NB4 (cell line): ENCODE measurements around the gene CORO1C.

Source experiments
- DNase-seq: peaks from one replicate; pipeline ENCODE4 v3.0.0; 2010; ENCODE audit warnings: low read depth
- H3K4me3 ChIP-seq: one replicate; pipeline ENCODE4 v1.5.1; 2011; ENCODE audit warnings: mild to moderate bottlenecking, low read depth, low read length, moderate library complexity
- CTCF ChIP-seq: IDR thresholded peaks from one replicate; pipeline ENCODE4 v1.5.1; 2012; ENCODE audit warnings: low read depth, low read length
- MAX ChIP-seq: IDR thresholded peaks from 2 replicates; pipeline ENCODE4 v1.6.1; 2011; ENCODE audit warnings: low read depth, low read length
- MYC ChIP-seq: IDR thresholded peaks from 2 replicates; pipeline ENCODE4 v1.6.1; 2011; ENCODE audit warnings: low read depth, low read length
- POLR2A ChIP-seq: IDR thresholded peaks from 2 replicates; pipeline ENCODE4 v1.6.1; 2011; ENCODE audit warnings: mild to moderate bottlenecking; ENCODE audit not compliant: insufficient read length; ENCODE audit errors: extremely low read depth

CORO1C gene

GRCh38 chr12:108747563-108747962, 16.2 kb upstream of the CORO1C start:
- TF ChIP-seq MAX (no peak), POLR2A (no peak), MYC (no peak), CTCF (no peak)
- no peak overlapping the region for H3K4me3 ChIP-seq
- DNase-seq: no peak

GRCh38 chr12:108745641-108746040, 14.3 kb upstream of the CORO1C start:
- no peak for DNase-seq
- TF ChIP-seq MYC: no peak
- TF ChIP-seq CTCF: no peak
- no peak for TF ChIP-seq MAX
- TF ChIP-seq POLR2A: no peak
- H3K4me3 ChIP-seq: no peak overlapping the region

- no peak for TF ChIP-seq POLR2A
- no peak for TF ChIP-seq CTCF
- no peak for TF ChIP-seq MAX
- no peak for TF ChIP-seq MYC
Observed at GRCh38 chr12:108744021-108744897, 12.9 kb upstream of the CORO1C start.

GRCh38 chr12:108738170-108738569, 6.9 kb upstream of the CORO1C start:
- H3K4me3 ChIP-seq: no peak overlapping the region
- no peak for DNase-seq
- TF ChIP-seq MYC (no peak), MAX (no peak), POLR2A (no peak), CTCF (no peak)

More at GRCh38 chr12:108744021-108744897, 12.9 kb upstream of the CORO1C start:
- peak; percentile 71 for DNase-seq
- H3K4me3 ChIP-seq: peak overlapping the region; percentile 44

GRCh38 chr12:108735855-108736254, 4.5 kb upstream of the CORO1C start:
- no peak for DNase-seq
- no peak overlapping the region for H3K4me3 ChIP-seq
- no peak for TF ChIP-seq MAX
- no peak for TF ChIP-seq MYC
- TF ChIP-seq POLR2A: no peak
- TF ChIP-seq CTCF: no peak
